Suppressor macrophage treated with lipopolysaccharide for 4 hours (primary cell): Measurements from ENCODE around the gene C1QA.

Source experiments
- DNase-seq: peaks from one replicate; pipeline ENCODE4 v3.0.0-alpha.2; 2020

The C1QA gene

GRCh38 chr1:22636353-22636752 is at the start of gene C1QA:
Gene C1QA (plus strand): TSS chr1:22636628. CDS start chr1:22637617, 989 bp downstream.
- peak; percentile 88 for DNase-seq

GRCh38 chr1:22587247-22587646 is 49.2 kb upstream of the C1QA start:
- no peak for DNase-seq

GRCh38 chr1:22588899-22589422 is 47.5 kb upstream of the C1QA start:
- no peak for DNase-seq

- DNase-seq = no peak
Observed at GRCh38 chr1:22591576-22591975, 44.9 kb upstream of the C1QA start.

- DNase-seq = no peak
Observed at GRCh38 chr1:22592051-22592450, 44.4 kb upstream of the C1QA start.

- no peak for DNase-seq
Observed at GRCh38 chr1:22592919-22593790, 43.3 kb upstream of the C1QA start.

DNA sequence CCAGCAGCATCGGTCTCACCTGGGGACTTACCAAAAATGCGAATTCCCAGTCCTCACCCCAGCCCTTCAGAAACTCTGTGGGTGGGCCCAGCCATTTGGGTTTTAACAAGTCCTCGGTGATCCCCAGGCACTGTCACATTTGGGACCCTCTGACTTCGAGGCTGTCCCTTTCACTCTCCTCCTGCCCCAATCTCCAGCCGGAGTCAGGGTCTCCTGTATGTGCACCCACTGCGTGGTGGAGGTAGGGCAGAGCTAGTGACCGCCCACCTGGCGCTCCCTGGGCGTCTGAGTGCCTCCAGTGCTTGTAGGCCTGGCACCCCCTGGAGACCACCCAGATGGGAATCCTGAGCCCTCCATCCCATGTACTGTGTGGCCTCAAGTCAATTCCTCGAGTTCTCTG is 42.0 kb upstream of the C1QA start:
- DNase-seq = no peak

GRCh38 chr1:22595108-22595507 is 41.3 kb upstream of the C1QA start:
- no peak for DNase-seq

- DNase-seq = no peak
Observed at GRCh38 chr1:22597301-22597965, 39.0 kb upstream of the C1QA start.

DNA sequence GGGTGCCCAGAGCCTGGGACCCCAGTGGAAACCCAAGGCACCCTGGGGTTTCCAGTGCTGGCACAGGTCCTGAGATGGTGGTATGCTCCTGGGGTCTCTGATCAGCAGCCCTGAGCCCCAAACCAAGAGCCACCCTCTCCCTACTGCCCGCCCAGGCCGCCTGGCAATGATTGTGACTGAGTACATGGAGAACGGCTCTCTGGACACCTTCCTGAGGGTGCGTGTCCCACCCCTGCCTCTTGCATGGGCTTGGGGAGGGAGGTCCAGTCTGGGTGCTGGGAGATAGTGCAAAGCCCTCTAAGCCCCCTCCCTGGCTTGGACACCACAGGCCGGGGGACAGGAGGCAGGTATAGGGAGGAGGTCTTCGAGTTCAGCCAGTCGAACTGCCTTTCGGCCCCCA is 38.4 kb upstream of the C1QA start:
- DNase-seq = no peak

GRCh38 chr1:22598736-22599135 is 37.7 kb upstream of the C1QA start:
- DNase-seq = no peak

DNA sequence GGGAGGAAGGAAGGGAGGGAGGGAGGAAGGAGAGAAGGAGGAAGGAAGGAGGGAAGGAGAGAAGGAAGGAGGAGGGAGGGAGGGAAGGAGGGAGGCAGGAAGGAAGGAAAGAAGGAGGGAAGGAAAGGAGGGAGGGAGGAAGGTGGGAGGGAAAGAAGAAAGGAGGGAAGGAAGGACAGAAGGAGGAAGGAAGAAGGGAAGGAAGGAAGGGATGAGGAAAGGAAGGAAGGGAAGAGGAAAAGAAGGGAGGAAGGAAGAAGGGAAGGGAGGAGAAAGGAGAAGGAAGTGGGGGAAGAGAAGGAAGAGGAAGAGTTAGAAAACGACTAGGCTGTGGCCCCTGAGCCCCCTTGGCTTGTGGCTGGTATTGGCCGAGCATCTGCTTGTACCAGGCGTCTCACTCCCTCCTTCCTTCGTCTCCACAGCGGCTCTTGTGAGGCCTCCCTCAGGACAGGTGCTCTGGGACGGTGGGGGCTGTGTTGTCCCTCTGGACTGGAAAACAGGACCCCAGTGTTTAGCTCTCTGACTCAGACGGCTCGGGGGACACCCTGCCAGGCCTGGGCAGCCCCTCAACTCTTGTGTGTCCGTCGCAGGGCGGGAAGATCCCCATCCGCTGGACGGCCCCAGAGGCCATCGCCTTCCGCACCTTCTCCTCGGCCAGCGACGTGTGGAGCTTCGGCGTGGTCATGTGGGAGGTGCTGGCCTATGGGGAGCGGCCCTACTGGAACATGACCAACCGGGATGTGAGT is 36.2 kb upstream of the C1QA start:
- DNase-seq = no peak

DNA sequence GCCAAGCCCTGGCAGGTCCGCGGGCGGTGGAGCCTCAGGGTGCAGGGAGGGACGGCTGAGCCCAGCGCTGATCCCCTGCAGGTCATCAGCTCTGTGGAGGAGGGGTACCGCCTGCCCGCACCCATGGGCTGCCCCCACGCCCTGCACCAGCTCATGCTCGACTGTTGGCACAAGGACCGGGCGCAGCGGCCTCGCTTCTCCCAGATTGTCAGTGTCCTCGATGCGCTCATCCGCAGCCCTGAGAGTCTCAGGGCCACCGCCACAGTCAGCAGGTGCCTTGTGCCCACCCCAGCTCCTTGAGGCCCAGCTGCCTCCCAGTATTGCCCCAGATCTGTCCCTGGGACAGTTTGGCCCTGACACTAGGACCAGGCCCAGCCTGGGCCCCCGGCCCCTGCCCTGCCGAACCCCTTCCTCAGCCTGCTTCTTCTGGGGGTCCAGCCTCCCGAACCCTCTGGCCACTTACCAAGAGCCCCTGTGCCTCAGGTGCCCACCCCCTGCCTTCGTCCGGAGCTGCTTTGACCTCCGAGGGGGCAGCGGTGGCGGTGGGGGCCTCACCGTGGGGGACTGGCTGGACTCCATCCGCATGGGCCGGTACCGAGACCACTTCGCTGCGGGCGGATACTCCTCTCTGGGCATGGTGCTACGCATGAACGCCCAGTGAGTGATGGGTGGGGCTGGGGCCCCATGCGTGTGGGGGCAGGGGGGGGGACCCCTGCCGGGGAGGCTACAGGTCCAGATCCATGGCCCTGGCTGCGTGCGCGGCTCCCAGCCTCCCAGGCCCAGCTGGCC is 35.4 kb upstream of the C1QA start:
- no peak for DNase-seq

GRCh38 chr1:22601610-22602009 is 34.8 kb upstream of the C1QA start:
- no peak for DNase-seq

- no peak for DNase-seq
Observed at GRCh38 chr1:22602060-22602740, 34.2 kb upstream of the C1QA start.

DNA sequence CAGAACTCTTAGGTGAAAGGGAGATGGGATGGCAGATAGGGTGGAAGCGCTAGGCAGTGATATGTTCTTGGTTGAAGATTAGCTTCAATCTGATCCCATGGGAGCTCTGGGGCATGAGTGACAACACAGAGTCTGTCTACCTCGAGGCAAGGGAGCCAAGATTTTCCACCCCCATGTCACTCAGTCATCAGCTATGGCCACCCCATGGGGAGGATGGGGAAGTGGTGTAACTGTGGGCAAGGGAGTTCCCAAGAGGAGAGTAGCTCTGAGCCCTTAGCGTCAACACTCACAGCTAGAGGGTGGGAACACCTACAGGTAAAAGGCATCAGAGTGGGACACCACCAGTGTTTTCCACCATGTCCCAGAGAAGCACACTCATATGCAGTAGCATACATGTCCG is 30.3 kb upstream of the C1QA start:
- peak; percentile 12 for DNase-seq

- no peak for DNase-seq
Observed at GRCh38 chr1:22607154-22607553, 29.3 kb upstream of the C1QA start.

DNA sequence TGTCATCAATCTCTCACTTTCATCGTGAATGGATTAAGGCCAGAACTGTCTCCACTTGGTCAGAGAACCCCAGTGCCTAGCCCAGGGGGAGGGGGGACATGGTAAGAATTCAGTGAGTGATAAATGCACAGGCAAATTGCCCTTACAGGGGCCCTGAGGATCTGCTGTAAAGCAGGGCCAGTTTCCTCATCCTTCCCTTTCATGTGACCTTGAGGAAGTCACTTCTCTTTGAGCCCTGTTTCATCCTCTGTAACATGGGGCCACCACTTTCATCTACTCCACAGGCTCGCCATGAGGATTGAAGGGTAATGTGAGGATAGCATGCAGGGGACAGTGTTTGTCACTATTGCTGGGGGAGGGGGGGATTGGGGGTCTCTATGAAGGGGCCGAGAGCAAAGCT is 28.1 kb upstream of the C1QA start:
- DNase-seq = no peak

DNA sequence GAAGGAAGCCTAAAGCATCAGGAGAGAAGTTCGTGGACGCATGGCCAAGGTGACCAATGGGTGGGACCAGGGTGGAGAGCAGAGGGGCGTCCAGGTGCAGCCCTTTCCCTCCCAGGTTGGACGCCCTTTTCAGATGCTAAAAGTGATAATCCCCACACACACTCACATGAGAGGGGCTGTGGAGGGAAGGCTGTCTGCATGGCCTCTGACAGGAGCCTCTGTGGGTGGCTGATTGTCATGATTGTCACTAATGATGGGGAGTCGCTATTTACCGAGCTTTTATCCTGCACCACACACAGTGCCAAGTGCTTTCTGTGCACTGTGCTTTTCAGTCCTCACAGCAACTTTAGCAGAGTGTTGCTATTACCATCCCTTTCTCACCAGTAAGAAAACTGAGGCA is 27.1 kb upstream of the C1QA start:
- no peak for DNase-seq

DNA sequence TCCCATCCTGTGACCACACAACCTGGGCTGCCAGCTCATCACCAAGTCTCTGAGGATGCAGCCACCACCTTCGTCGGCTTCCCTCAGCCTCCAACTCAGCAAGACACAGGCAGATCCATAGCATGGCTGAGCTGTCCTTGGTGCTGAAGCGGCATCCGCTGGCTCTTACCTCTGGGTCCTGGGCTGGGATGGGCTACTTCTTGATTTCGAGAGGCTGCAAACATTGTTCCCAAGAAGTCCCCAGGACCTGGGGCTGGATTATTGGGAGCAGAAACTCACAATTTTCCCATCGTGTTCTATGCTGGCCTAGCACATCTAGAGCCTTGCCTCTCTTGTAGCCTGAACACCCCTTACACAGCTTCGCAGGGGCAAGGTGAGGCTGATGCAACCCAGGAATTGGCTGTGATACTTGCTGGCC is 24.9 kb upstream of the C1QA start:
- DNase-seq = peak; percentile 20

DNA sequence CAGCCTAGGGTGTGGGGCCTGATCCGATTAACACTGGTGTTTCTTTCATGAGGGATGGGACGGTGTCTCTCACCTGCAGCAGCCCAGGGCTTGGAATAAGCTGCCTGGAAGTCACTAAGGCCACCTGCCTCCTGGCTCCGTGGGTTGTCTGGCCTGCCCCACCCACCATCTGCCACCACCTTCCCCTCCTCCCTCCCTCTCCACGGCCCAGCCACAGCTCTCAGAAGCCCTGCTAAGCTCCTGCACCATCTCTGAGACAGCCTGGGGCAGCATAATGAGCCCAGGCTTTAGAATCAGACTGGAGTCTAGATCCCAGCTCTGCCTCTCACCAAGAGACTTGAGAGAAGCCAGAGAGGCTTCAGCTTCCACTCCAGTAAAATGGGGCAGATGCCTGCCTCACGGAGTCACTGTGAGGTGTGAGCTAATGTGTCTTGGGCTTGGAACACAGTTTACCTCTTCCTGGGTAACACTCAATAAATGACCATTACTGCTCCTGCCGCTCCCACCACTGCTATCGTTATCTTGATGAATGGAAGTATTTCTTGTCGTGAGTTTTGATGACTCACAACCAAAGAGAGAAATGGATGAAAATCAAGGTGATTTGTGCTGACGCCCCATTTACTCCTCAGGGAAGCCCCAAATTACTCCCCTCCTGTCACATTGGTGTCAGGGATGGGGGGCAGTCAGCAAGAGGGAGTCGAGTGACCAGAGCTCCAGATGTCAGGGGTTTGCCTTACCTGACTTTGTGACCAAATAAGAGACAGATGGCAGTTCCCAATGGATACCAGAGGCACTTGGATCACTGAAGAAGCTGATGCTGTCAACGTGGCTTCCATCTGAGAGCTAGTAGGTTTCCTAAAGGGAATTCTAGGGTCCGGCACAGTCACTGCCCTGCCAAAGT is 23.5 kb upstream of the C1QA start:
- no peak for DNase-seq
